Activated B cell treated with CpG ODN at 0.5 μM for 24 hours (primary cell): ENCODE data around the gene NANOS3. TPM values are rescaled to one million over a fixed set of nuclear protein-coding genes. Genes with fewer than 3 reads are reported as not detected.

Source experiments
- ATAC-seq: fragments of 200-7000 bp; cut with Tn5 transposase; one replicate; pipeline ENCODE4 v1.10.0; 2021; ENCODE audit warnings: low read depth, mild to moderate bottlenecking, moderate library complexity
- CTCF ChIA-PET: fragments of 350-600 bp; sonication (Branson Sonifier 250); formaldehyde crosslinking; loops from one replicate; lab custom pipeline; 2021; ENCODE audit warnings: antibody characterized with exemption; lab: Charles Lee
- POLR2A ChIA-PET: fragments of 350-600 bp; sonication (Branson Sonifier 250); formaldehyde crosslinking; loops from one replicate; lab custom pipeline; 2021; ENCODE audit warnings: antibody characterized with exemption; lab: Charles Lee
- DNase-seq: peaks from one replicate; pipeline ENCODE4 v3.0.0; 2022
- H3K27ac Mint-ChIP-seq: one replicate; pipeline ENCODE4 v1.8.0; 2020; ENCODE audit warnings: mixed read lengths
- H3K27me3 Mint-ChIP-seq: one replicate; pipeline ENCODE4 v1.8.0; 2021; ENCODE audit warnings: mixed read lengths
- H3K36me3 Mint-ChIP-seq: one replicate; pipeline ENCODE4 v1.8.0; 2021; ENCODE audit warnings: low read depth, mixed read lengths
- H3K4me1 Mint-ChIP-seq: one replicate; pipeline ENCODE4 v1.8.0; 2021; ENCODE audit warnings: mixed read lengths
- H3K4me3 Mint-ChIP-seq: one replicate; pipeline ENCODE4 v1.8.0; 2020; ENCODE audit warnings: mild to moderate bottlenecking, mixed read lengths
- H3K9me3 Mint-ChIP-seq: one replicate; pipeline ENCODE4 v1.8.0; 2020; ENCODE audit warnings: mixed read lengths
- intact Hi-C: fragments of 100-400 bp; cut with micrococcal nuclease; formaldehyde crosslinking; loops from one replicate; pipeline ENCODE4 v1.15.1; 2024
- total RNA-seq: library from RNA; stranded (reverse); gene quantifications from 2 replicates; pipeline ENCODE4 v1.2.3, GENCODE V29; 2022
- TF ChIP-seq, protein P1 (sequence below): fragments of 200-600 bp; IDR thresholded peaks from one replicate; pipeline ENCODE4 v1.8.0; 2022; ENCODE audit warnings: antibody characterized with exemption, mild to moderate bottlenecking

Gene NANOS3
- total RNA-seq, 1 donor from 2014 or later = not detected

DNA sequence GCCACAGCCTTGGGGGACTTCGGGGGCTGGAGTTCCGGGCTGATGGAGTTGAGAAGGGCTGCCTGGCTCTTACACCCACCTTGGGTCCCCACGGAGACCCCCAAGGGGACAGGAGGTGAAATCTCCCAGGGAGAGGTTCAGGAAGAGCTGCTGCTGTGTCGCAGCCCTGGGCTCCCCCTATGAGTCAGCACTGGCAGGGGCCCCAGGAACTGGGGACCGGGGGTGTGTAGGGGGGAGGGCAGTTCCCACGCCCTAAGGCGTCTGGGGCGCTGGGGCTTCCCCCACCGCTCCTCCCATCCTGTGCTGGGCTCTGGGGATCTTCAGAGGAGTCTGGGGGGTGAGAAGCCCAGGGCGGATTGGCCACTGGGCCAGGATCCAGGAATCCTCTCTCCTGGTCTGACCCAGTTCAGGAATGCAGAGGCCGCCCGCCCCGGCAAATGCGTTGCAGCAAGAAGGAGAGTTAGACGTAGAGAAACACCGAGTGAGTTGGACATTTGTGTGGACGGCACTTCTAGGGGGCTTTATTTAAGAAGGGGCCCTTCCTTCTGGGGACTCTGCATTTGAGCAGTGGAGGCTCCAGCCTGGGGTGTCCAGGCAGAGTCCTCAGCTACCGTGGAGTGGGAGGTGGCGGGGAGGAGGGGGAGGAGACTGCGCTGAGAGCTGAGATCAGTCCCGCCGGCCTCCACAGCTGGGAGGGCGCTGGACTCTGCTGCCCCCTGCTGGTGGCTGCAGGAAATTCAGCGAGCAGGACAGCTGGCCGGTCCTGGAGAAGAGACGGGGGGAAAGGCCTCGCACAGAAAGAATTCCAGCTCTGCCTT is 15.0 kb upstream of the NANOS3 start:
- Mint-ChIP-seq H3K36me3 (no peaks in the 10 kb centered on the region), H3K4me1 (peaks cover 28% of the 10 kb centered on the region), H3K4me3 (peak overlapping the region; percentile 91), H3K9me3 (no peaks in the 10 kb centered on the region), H3K27me3 (peaks cover 26% of the 10 kb centered on the region), H3K27ac (peak overlapping the region; percentile 80)
- ChIA-PET CTCF (interaction anchor here (0.6 to 3.3 kb wide), 32 partner anchors 11 to 625 kb away, joined by 3 to 129 read pairs (median 4); partner anchors contain the start of genes C19orf53, MRI1 and ZSWIM4), POLR2A (interaction anchor here (0.6 to 4.1 kb wide), 18 partner anchors 10 to 828 kb away, joined by 3 to 61 read pairs (median 8); partner anchors contain the start of genes C19orf53, MRI1, PRKACA and ZNF333)
- ATAC-seq (peak; percentile 82), DNase-seq (peak; percentile 92)
- TF ChIP-seq, protein P1, sequence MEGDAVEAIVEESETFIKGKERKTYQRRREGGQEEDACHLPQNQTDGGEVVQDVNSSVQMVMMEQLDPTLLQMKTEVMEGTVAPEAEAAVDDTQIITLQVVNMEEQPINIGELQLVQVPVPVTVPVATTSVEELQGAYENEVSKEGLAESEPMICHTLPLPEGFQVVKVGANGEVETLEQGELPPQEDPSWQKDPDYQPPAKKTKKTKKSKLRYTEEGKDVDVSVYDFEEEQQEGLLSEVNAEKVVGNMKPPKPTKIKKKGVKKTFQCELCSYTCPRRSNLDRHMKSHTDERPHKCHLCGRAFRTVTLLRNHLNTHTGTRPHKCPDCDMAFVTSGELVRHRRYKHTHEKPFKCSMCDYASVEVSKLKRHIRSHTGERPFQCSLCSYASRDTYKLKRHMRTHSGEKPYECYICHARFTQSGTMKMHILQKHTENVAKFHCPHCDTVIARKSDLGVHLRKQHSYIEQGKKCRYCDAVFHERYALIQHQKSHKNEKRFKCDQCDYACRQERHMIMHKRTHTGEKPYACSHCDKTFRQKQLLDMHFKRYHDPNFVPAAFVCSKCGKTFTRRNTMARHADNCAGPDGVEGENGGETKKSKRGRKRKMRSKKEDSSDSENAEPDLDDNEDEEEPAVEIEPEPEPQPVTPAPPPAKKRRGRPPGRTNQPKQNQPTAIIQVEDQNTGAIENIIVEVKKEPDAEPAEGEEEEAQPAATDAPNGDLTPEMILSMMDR = peak; percentile 96
- intact Hi-C loops = loop anchor here (1.0 to 5.0 kb wide), 10 partner anchors 11 to 885 kb away; no protein-coding TSS in a partner anchor

GRCh38 chr19:13864046-13864666 is 12.8 kb upstream of the NANOS3 start:
- H3K27ac Mint-ChIP-seq = no peak overlapping the region
- intact Hi-C loops = loop anchor here (5.0 kb wide), 3 partner anchors 132 to 887 kb away; no protein-coding TSS in a partner anchor
- no peaks in the 10 kb centered on the region for H3K36me3 Mint-ChIP-seq
- DNase-seq (no peak), ATAC-seq (no peak)
- TF ChIP-seq, protein P1 = no peak
- POLR2A ChIA-PET = interaction anchor here (0.6 to 4.1 kb wide), 5 partner anchors 18 to 90 kb away, joined by 3 to 61 read pairs (median 3); partner anchors contain the start of gene C19orf53
- no peaks in the 10 kb centered on the region for H3K9me3 Mint-ChIP-seq
- H3K4me1 Mint-ChIP-seq = peaks cover 28% of the 10 kb centered on the region
- CTCF ChIA-PET = interaction anchor here (0.8 to 3.3 kb wide), 3 partner anchors 79 to 266 kb away, joined by 3 to 129 read pairs (median 3); partner anchors contain the start of gene MRI1
- peaks cover 31% of the 10 kb centered on the region for H3K27me3 Mint-ChIP-seq
- H3K4me3 Mint-ChIP-seq = peak overlapping the region; percentile 58

DNA sequence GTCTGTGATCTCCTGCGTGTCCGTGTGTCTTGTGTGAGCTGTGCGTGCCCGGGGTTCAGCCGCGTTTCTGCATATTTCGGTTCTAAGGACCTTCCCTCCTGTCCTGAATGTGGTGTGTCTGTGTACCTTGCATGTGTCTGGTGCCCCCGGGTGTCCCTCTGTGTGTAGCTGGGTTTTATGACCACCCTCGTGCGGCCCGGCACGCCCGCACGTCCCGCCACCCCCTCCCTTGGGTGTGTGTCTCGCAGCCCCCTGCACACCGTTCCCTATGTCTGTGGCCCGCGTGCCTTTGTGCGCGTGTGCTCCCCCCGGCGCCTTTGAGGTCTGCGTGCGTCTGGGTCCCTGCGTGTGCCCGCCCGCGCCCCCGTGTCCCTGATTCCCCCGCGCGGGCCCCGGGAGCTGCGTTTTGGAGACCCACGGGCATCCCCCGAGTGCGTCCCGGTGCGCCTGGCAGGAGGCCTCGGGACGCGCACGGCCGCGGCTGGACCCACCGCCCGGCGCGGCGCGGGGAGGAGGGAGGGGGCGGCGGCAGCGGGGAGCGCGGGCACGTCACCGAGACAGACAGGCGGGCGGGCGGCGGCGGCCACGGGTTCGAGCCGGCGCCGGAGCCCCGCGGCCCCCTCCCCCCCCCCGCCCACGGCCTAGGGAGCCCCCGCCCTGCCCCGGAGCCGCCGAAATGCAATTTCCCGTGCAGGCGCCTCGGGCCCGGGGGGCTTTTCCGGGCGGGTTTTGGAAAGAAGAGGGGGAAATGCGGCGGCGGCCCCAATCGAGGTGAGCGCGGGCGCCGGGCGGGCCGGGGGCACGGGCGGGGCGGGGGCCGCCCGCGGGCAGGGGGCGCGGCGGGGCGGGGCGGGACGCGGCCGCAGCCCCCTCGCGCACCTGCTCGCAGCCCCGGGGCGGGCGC is 12.0 kb upstream of the NANOS3 start:
- Mint-ChIP-seq H3K27ac (no peak overlapping the region), H3K27me3 (peaks cover 35% of the 10 kb centered on the region), H3K4me3 (peak overlapping the region; percentile 58), H3K9me3 (no peaks in the 10 kb centered on the region), H3K36me3 (no peaks in the 10 kb centered on the region), H3K4me1 (peaks cover 28% of the 10 kb centered on the region)
- ChIA-PET POLR2A (interaction anchor here (0.6 to 1.0 kb wide), 4 partner anchors 59 to 258 kb away, joined by 3 to 5 read pairs (median 4); partner anchors contain the start of gene C19orf53), CTCF (interaction anchor here (1.4 kb wide), 1 partner anchor 82 kb away, joined by 3 read pairs; no protein-coding TSS in a partner anchor)
- ATAC-seq (no peak), DNase-seq (no peak)
- TF ChIP-seq, protein P1 = no peak
- intact Hi-C loops = loop anchor here (5.0 kb wide), 3 partner anchors 133 to 888 kb away; no protein-coding TSS in a partner anchor

DNA sequence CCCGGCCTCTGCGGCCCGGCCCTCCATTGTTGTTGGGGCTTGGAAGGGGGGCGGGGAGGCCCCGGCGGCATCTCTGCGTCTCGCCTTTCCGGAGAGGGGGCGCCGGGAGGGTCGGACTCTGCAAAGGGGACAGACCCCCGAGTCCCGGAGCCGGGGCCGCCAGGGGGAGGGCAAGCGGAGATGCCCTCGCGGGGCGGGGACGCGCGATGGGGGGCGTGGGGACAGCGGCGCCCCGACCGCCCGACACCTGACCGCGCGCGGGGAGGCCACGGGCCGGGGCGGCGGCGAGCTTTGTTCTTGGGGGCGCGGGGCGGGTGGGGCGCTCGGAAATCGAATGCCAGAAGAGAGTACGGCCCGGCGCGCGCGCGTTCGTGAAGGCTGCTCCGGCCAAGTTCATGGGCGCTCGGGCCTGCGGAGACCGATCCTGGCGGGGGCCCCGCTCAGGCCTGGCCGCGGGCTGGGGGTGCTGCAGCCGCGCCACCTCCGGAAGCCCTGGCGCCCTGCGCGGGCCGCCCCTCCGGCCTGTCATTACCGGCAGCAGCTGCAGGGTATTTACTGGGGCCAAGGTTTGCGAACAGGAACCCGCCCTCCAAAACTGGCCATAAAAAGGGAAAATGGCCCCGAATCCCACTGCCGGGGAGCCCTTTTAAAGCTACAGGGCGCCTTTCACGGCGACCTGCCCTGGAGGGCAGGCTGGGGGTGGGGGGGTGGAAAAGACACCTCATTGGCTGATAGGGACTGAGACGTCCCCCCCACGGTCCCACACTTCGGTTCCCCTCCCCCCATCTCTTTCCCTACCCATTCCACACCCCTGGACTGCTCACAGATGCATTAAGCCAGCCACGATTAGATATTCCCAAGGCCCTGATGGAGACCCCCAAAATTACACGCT is 11.1 kb upstream of the NANOS3 start:
- TF ChIP-seq, protein P1 = no peak
- Mint-ChIP-seq H3K36me3 (no peaks in the 10 kb centered on the region), H3K4me1 (peaks cover 26% of the 10 kb centered on the region), H3K27me3 (peaks cover 35% of the 10 kb centered on the region), H3K9me3 (no peaks in the 10 kb centered on the region), H3K27ac (no peak overlapping the region), H3K4me3 (peak overlapping the region; percentile 70)
- ChIA-PET POLR2A (interaction anchor here (0.6 to 1.5 kb wide), 7 partner anchors 26 to 259 kb away, joined by 3 to 5 read pairs (median 3); partner anchors contain the start of gene C19orf53), CTCF (interaction anchor here (1.4 kb wide), 1 partner anchor 82 kb away, joined by 3 read pairs; no protein-coding TSS in a partner anchor)
- intact Hi-C loops = no loop called here
- ATAC-seq (no peak), DNase-seq (peak; percentile 32)
